BLaER1 treated with 17β-estradiol and CSF1 and Interleukin-3, amounts not matched to agents 10 nM and 100 nM (cell line): ENCODE data around the gene ZNF749.
"Not testable (repeated sequence)": the region's sequence is repeated elsewhere in the genome, so short reads cannot be mapped to it uniquely, and the experiment has no call there.

Experiments
- H3K27ac ChIP-seq, 11 experiments: shearing (Covaris generic); formaldehyde crosslinking; 2 replicates each; pipeline ENCODE4 v1.8.1; 2022
- H3K27me3 ChIP-seq, 11 experiments: shearing (Covaris generic); formaldehyde crosslinking; 2 replicates each; pipeline ENCODE4 v1.8.1; 2022
- H3K36me3 ChIP-seq, 11 experiments: shearing (Covaris generic); formaldehyde crosslinking; 2 replicates each; pipeline ENCODE4 v1.8.1; 2022
- H3K4me1 ChIP-seq, 10 experiments: shearing (Covaris generic); formaldehyde crosslinking; 2 replicates each; pipeline ENCODE4 v1.8.1; 2022
- H3K4me2 ChIP-seq, 11 experiments: shearing (Covaris generic); formaldehyde crosslinking; 2 replicates each; pipeline ENCODE4 v1.8.1; 2022
- H3K4me3 ChIP-seq, 10 experiments: shearing (Covaris generic); formaldehyde crosslinking; 2 replicates each; pipeline ENCODE4 v1.8.1; 2022
- H3K9ac ChIP-seq, 11 experiments: shearing (Covaris generic); formaldehyde crosslinking; 2 replicates each; pipeline ENCODE4 v1.8.1; 2022
- H3K9me3 ChIP-seq, 11 experiments: shearing (Covaris generic); formaldehyde crosslinking; replicated peaks in 1 of 11; 2 replicates each; pipeline ENCODE4 v1.8.1; 2022
- H4K20me1 ChIP-seq, 11 experiments: shearing (Covaris generic); formaldehyde crosslinking; 2 replicates each; pipeline ENCODE4 v1.8.1; 2022
- Cebpa-rat ChIP-seq, 11 experiments: shearing (Covaris generic); IDR thresholded peaks; 2 replicates each; pipeline ENCODE4 v1.8.1; 2022

Gene ZNF749

DNA sequence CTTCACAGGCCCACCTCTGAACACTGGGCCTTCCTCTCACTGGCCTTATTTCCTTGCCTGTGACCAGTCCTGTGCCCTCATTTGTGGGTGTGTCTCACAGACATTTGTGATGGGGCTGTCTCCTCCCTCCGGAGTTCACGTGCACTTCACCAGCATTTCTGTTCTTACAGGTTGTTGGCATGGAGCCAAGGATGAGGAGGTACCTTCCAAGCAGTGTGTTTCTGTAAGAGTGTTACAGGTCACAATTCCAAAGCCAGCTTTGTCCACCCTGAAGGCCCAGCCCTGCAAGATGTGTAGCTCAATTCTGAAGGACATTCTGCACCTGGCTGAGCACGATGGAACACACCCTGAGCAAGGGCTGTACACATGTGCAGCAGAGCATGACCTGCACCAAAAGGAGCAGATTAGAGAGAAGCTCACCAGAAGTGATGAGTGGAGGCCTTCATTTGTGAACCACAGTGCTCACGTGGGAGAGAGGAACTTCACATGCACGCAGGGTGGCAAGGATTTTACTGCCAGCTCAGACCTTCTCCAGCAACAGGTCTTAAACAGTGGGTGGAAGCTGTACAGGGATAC, 8.1 kb downstream of the ZNF749 start:
- Histone ChIP-seq H3K27me3 (no peaks in the 10 kb centered on the region), H3K4me3 (no peak overlapping the region), H3K4me2 (peak overlapping the region in 2 of 11 experiments; percentile 18; a peak in 2 of 22 replicates), H3K9me3 (peaks cover 14 to 46% (median 32%) of the 10 kb centered on the region in 11 experiments; a peak in 20 of 22 replicates), H3K36me3 (peaks cover 54 to 94% (median 76%) of the 10 kb centered on the region in 11 experiments), H3K27ac (no peak overlapping the region), H3K9ac (no peak overlapping the region), H4K20me1 (peaks cover 0 to 67% (median 41%) of the 10 kb centered on the region in 11 experiments; a peak in 14 of 22 replicates), H3K4me1 (peaks cover 0 to 27% (median 13%) of the 10 kb centered on the region in 10 experiments; a peak in 18 of 20 replicates)
- no peak for TF ChIP-seq Cebpa-rat (IDR thresholded peaks at IDR 0.05)

DNA sequence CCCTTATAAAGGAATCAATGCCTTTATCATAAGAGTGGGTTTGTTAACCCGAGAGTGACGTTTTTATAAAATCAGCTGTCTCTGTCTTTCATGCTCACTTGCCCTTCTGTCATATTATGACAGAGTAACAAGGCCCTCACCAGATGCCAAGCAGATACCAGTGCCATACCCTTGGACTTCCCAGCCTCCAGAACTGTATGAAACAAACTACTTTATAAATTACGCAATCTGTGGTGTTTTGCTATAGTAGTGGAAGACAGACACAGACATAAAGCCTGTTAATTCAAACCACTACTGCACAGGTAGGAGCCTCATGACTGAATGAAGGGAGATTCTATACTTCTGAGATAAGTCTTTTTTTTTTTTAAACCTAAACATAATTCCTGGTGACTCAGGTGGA, 17.2 kb downstream of the ZNF749 start:
- Histone ChIP-seq H3K4me3 (no peak overlapping the region), H3K9me3 (peaks cover 0 to 28% (median 16%) of the 10 kb centered on the region in 11 experiments; a peak in 14 of 22 replicates), H4K20me1 (no peaks in the 10 kb centered on the region; a peak in 1 of 22 replicates), H3K36me3 (peaks cover 23 to 74% (median 48%) of the 10 kb centered on the region in 11 experiments; a peak in 20 of 22 replicates), H3K27ac (no peak overlapping the region), H3K4me2 (no peak overlapping the region), H3K4me1 (no peaks in the 10 kb centered on the region), H3K27me3 (no peaks in the 10 kb centered on the region), H3K9ac (no peak overlapping the region)
- TF ChIP-seq Cebpa-rat (IDR thresholded peaks at IDR 0.05): peak in 5 of 11 experiments; percentile 56 to 81 (median 69); a peak in 9 of 22 replicates

DNA sequence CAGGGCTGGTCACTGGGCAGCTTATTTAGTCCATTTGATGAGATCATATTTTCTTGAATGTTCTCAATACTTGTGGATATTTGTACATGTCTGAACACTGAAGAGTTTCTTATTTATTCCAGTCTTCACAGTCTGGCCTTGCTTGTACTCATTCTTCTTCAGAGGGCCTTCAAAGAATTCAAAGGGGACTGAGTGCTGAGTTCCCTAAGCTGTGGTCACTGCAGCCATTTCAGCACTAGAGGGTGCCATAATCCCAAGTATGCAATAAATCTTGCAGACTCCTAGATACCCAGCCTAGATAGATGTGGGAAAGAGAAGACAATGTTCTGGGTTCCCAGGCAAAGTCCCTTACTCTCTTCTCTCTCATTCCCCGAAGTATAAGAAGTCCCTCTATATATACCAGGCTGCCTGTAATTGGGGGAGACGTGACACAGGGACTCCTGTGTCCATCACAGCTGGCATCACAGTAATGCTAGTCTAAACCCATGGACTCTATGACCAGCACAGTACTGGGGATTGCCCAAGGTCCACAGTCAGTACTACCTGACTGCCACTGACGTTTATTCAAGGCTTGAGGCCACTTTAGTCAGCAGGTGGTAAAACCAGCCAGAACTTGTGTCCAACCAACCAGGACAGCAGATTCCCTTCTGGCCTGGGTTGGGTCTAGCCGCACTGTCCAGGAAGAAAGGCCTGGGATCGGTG, 30.7 kb downstream of the ZNF749 start:
- peaks cover 57 to 98% (median 67%) of the 10 kb centered on the region in 11 experiments for H3K9me3 ChIP-seq
- peaks cover 28 to 54% (median 48%) of the 10 kb centered on the region in 11 experiments for H3K36me3 ChIP-seq
- H3K4me2 ChIP-seq: no peak overlapping the region
- no peak overlapping the region for H3K27ac ChIP-seq
- no peak overlapping the region for H3K4me3 ChIP-seq
- no peak for TF ChIP-seq Cebpa-rat (IDR thresholded peaks at IDR 0.05)
- peaks cover 0 to 8% (median 0%) of the 10 kb centered on the region in 11 experiments; a peak in 2 of 22 replicates for H4K20me1 ChIP-seq
- no peaks in the 10 kb centered on the region for H3K27me3 ChIP-seq
- no peak overlapping the region for H3K9ac ChIP-seq
- no peaks in the 10 kb centered on the region for H3K4me1 ChIP-seq

DNA sequence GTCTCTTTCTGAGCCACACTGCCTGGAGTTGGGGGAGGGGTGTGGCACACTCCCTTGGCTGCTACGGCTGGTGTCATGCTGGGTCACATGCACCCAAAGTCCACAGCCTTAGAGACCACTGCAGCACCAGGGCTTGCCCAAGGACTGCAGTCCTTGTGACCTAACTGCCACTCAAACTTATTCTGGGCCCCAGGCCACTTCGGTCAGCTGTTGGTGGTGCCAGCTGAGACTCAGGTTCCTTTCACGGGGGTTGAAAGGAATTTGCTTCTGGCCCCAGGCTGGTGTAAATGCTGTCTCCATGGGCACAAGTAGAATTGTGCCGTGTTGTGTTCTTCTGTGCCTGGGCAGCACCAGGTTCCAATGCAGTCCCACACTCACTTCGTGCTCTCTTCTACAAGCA, 31.4 kb downstream of the ZNF749 start:
- no peak for TF ChIP-seq Cebpa-rat (IDR thresholded peaks at IDR 0.05)
- Histone ChIP-seq H3K9me3 (peaks cover 64 to 98% (median 70%) of the 10 kb centered on the region in 11 experiments), H3K27me3 (no peaks in the 10 kb centered on the region)

DNA sequence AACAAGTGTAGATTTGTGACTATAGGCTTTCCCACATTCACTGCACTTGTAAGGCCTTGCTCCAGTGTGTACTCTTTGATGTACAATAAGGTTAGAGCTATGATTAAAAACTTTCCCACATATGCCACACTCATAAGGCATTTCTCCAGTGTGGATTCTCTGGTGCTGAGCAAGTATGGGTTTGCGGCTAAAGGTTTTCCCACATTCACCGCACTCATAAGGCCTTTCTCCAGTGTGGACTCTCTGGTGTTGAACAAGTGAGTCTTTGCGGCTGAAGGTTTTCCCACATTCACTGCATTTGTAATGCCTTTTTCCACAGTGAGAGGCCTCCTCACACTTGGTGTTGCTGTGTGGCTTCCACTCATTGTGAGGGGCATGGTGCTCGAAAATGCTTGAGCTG, 38.5 kb downstream of the ZNF749 start:
- Histone ChIP-seq H3K36me3 (peaks cover 71 to 80% (median 79%) of the 10 kb centered on the region in 11 experiments), H3K9ac (no peak overlapping the region), H3K9me3 (peaks cover 80 to 94% (median 91%) of the 10 kb centered on the region in 11 experiments), H3K4me1 (peaks cover 7 to 39% (median 15%) of the 10 kb centered on the region in 10 experiments), H3K4me2 (peak overlapping the region in 6 of 11 experiments; percentile 23 to 90 (median 52); a peak in 6 of 22 replicates), H3K27ac (no peak overlapping the region), H4K20me1 (no peaks in the 10 kb centered on the region), H3K4me3 (peak overlapping the region; percentile 35 to 85 (median 72)), H3K27me3 (no peaks in the 10 kb centered on the region; a peak in 1 of 22 replicates)
- no peak for TF ChIP-seq Cebpa-rat (IDR thresholded peaks at IDR 0.05)

More for the DNA sequence above, 31.4 kb downstream of the ZNF749 start:
- Histone ChIP-seq H3K27ac (no peak overlapping the region), H3K9ac (no peak overlapping the region), H3K4me1 (no peaks in the 10 kb centered on the region), H3K4me2 (no peak overlapping the region), H3K36me3 (peaks cover 34 to 61% (median 55%) of the 10 kb centered on the region in 11 experiments), H4K20me1 (peaks cover 0 to 8% (median 0%) of the 10 kb centered on the region in 11 experiments; a peak in 2 of 22 replicates), H3K4me3 (no peak overlapping the region)

DNA sequence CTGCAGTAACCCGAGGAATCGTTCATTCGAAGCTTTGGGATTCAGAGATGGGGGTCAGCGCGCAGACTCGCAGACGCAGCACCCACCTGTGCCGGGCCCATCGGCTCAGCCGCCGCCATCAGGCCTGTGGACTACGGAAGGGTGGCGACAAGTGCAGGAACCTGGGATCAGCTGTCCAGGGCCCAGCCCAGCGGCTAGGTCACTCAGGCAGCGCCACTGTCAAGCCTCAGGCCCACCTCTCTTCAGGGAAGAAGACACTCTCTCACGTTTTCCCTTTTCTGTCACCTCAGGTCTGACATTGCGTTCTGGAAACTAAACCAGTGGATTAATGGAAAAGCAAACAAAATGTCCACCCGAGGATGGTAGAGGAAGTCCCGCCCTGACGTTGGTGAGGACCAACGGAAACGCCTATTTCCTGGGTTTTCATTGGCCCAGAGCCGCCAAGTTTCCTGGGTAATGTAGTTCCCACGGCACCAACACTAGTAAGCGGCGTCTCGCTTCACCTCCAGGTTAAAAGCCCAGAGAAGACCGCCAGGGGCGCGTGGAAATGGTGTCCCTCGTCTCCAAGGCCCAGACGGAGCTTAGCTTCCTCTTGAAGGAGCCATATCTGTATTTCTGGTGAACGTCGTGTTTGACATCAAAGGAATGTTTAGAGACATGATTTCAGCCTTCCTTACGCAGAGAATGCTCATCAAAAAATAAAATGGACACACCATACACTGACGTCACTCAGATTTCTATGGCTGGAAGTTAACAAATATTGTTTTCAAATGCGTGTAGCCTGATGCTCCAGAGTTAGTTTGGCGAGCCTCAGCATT, 42.3 kb downstream of the ZNF749 start, which contains the start of gene ZNF772:
TSS of gene ZNF772 (minus strand) at position 376 of the 818 bp plus-strand sequence. CDS start at position 119, 257 bp downstream.
- peak within 1 kb of the TSS; percentile 75 to 88 (median 86) for H3K9ac ChIP-seq
- peak within 1 kb of the TSS; percentile 82 to 96 (median 93) for H3K4me2 ChIP-seq
- H3K36me3 ChIP-seq: peaks cover 39 to 43% (median 42%) of the 10 kb centered on the region in 11 experiments
- peak within 1 kb of the TSS; percentile 66 to 85 (median 76) for H3K4me3 ChIP-seq
- H4K20me1 ChIP-seq: no peaks in the 10 kb centered on the region
- no peaks in the 10 kb centered on the region; a peak in 1 of 22 replicates for H3K27me3 ChIP-seq
- H3K27ac ChIP-seq: peak within 1 kb of the TSS; percentile 75 to 90 (median 86)
- TF ChIP-seq Cebpa-rat (IDR thresholded peaks at IDR 0.05): no peak
- peaks cover 54 to 90% (median 70%) of the 10 kb centered on the region in 11 experiments for H3K9me3 ChIP-seq
- peaks cover 7 to 39% (median 15%) of the 10 kb centered on the region in 10 experiments for H3K4me1 ChIP-seq

DNA sequence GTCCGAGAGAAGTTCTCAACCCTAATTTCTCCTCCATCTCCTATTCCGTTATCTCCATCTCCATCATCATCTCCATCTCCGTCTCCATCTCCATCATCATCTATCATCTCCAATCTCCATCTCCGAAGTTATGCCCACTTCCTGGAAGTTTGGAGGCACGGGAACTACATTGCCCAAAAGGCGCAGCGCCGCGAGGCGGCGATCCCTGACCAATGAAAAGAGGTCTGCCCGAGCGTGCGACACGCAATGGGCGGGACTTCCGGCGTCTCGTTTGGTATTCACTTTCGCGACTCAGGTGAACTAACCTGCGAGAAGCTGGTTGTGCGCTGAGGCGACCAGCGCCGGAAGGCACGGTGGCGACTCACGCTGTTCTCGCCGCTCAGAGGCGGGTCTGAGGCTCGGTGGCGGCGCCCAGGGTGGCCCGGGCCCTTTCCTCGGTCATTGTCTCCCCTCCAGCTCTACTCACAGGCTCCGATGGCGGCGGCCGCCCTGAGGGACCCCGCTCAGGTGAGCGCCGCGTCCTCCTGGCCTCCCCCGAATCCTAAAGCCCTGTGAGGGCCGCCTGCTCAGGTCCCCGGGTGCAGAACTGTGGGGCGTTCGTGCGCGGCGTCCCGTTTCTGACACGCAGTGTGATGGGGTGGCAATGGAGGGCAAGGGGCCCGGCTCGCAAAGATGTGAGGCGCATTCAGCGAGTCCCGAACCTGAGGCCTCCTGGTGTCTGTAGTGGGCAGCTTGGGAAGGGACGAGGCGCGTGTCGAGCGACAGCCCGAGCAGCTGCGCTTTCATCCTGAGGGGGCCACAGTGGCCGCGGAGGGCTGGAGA, 52.6 kb downstream of the ZNF749 start, which contains the start of gene ZNF419:
TSS of gene ZNF419 (plus strand) at position 274 of the 822 bp plus-strand sequence. CDS start at position 475, 201 bp downstream.
- H3K9me3 ChIP-seq: peaks cover 0 to 21% (median 5%) of the 10 kb centered on the region in 11 experiments; a peak in 11 of 22 replicates
- peak within 1 kb of the TSS; percentile 83 to 94 (median 90) for H3K9ac ChIP-seq
- peaks cover 22 to 30% (median 25%) of the 10 kb centered on the region in 11 experiments for H3K36me3 ChIP-seq
- peak within 1 kb of the TSS; percentile 78 to 95 (median 89) for H3K4me2 ChIP-seq
- H3K4me1 ChIP-seq: peaks cover 7 to 12% (median 9%) of the 10 kb centered on the region in 10 experiments
- H3K27ac ChIP-seq: peak within 1 kb of the TSS; percentile 75 to 87 (median 83)
- not testable (repeated sequence) for H4K20me1 ChIP-seq, H3K27me3 ChIP-seq
- H3K4me3 ChIP-seq: peak within 1 kb of the TSS; percentile 81 to 99 (median 96)

DNA sequence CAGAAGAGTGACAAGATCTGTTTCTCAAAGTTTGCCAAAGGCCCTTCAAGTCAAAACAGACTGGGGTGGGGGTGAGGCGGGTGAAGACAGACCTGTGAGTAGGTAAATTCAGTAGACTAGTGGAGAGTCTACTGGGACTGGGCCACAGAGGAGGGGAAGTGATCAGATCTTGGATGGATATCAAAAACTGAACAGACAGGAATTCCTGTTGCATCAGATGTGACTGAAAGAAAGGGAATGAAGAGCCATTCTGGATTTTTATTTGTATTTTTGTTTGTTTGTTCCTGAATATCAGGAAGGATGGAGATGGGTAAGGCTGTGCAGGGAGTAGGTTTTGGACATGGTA, 53.1 kb downstream of the ZNF749 start:
- peak overlapping the region; percentile 78 to 95 (median 89) for H3K4me2 ChIP-seq
- peaks cover 0 to 21% (median 5%) of the 10 kb centered on the region in 11 experiments; a peak in 11 of 22 replicates for H3K9me3 ChIP-seq
- peaks cover 27 to 36% (median 31%) of the 10 kb centered on the region in 11 experiments for H3K36me3 ChIP-seq
- H3K9ac ChIP-seq: peak overlapping the region; percentile 27 to 93 (median 63); a peak in 16 of 22 replicates
- not testable (repeated sequence) for H3K27me3 ChIP-seq, H4K20me1 ChIP-seq
- peak overlapping the region; percentile 81 to 99 (median 96) for H3K4me3 ChIP-seq
- peaks cover 7 to 12% (median 9%) of the 10 kb centered on the region in 10 experiments for H3K4me1 ChIP-seq
- peak overlapping the region in 6 of 11 experiments; percentile 0 to 83 (median 30); a peak in 7 of 22 replicates for H3K27ac ChIP-seq
